H9 (cell line): ENCODE results near the gene LEF1. TPM values are rescaled to one million over a fixed set of nuclear protein-coding genes. Genes with fewer than 3 reads are reported as not detected.

Source experiments
- DNase-seq: peaks from one replicate; pipeline ENCODE4 v3.0.0-alpha.2; 2017
- H2AFZ ChIP-seq: one replicate; pipeline ENCODE4 v1.6.1; 2013; ENCODE audit warnings: mild to moderate bottlenecking, low read length, control low read depth, moderate library complexity
- H2AK5ac ChIP-seq: 2 replicates; pipeline ENCODE4 v1.6.1; 2013; ENCODE audit warnings: low read length, control low read depth, mixed read lengths; ENCODE audit not compliant: insufficient read length
- H2BK120ac ChIP-seq: one replicate; pipeline ENCODE4 v1.6.1; 2013; ENCODE audit warnings: low read depth, mild to moderate bottlenecking, low read length, control low read depth, inconsistent platforms; ENCODE audit not compliant: poor library complexity, severe bottlenecking
- H2BK12ac ChIP-seq: 2 replicates; pipeline ENCODE4 v1.6.1; 2013; ENCODE audit warnings: low read length, control low read depth, mixed read lengths, low read depth; ENCODE audit not compliant: insufficient read length
- H2BK15ac ChIP-seq: 2 replicates; pipeline ENCODE4 v1.6.1; 2013; ENCODE audit warnings: low read depth, low read length, control low read depth
- H2BK20ac ChIP-seq: one replicate; pipeline ENCODE4 v1.6.1; 2013; ENCODE audit warnings: low read depth, mild to moderate bottlenecking, low read length, control low read depth, inconsistent platforms; ENCODE audit not compliant: poor library complexity, severe bottlenecking
- H2BK5ac ChIP-seq: 2 replicates; pipeline ENCODE4 v1.6.1; 2013; ENCODE audit warnings: low read length, control low read depth, mixed read lengths; ENCODE audit not compliant: insufficient read length
- H3K14ac ChIP-seq: 2 replicates; pipeline ENCODE4 v1.6.1; 2013; ENCODE audit warnings: low read length, control low read depth; ENCODE audit not compliant: insufficient read depth
- H3K18ac ChIP-seq: 2 replicates; pipeline ENCODE4 v1.6.1; 2013; ENCODE audit warnings: low read depth, mild to moderate bottlenecking, mixed read lengths, low read length, control low read depth; ENCODE audit not compliant: insufficient read length
- H3K23ac ChIP-seq: 2 replicates; pipeline ENCODE4 v1.6.1; 2013; ENCODE audit warnings: low read length, control low read depth, mixed read lengths, low read depth; ENCODE audit not compliant: insufficient read length
- H3K23me2 ChIP-seq: 2 replicates; pipeline ENCODE4 v1.6.1; 2013; ENCODE audit warnings: low read depth, mild to moderate bottlenecking, mixed read lengths, low read length, control low read depth; ENCODE audit not compliant: insufficient read length, poor library complexity, severe bottlenecking
- H3K27ac ChIP-seq: 2 replicates; pipeline ENCODE4 v1.5.1; 2013; ENCODE audit warnings: low read length, control low read depth, mixed read lengths, low read depth; ENCODE audit not compliant: insufficient read length
- H3K27me3 ChIP-seq: 2 replicates; pipeline ENCODE4 v1.6.1; 2013; ENCODE audit warnings: low read length, control low read depth, inconsistent platforms; ENCODE audit not compliant: insufficient read depth
- H3K4ac ChIP-seq: 2 replicates; pipeline ENCODE4 v1.6.1; 2013; ENCODE audit warnings: low read depth, mild to moderate bottlenecking, control low read depth, inconsistent platforms, low read length, moderate library complexity
- H3K4me1 ChIP-seq: 2 replicates; pipeline ENCODE4 v1.6.1; 2013; ENCODE audit warnings: low read length, control low read depth, inconsistent platforms; ENCODE audit not compliant: insufficient read depth
- H3K4me2 ChIP-seq: 2 replicates; pipeline ENCODE4 v1.6.1; 2013; ENCODE audit warnings: low read length, control low read depth, mixed read lengths; ENCODE audit not compliant: insufficient read length, insufficient read depth
- H3K56ac ChIP-seq: 2 replicates; pipeline ENCODE4 v1.6.1; 2013; ENCODE audit warnings: low read depth, mild to moderate bottlenecking, mixed read lengths, low read length, control low read depth; ENCODE audit not compliant: insufficient read length
- H3K79me1 ChIP-seq: 2 replicates; pipeline ENCODE4 v1.6.1; 2013; ENCODE audit warnings: low read depth, mild to moderate bottlenecking, moderate library complexity, low read length, control low read depth, inconsistent platforms; ENCODE audit not compliant: insufficient read depth, poor library complexity, severe bottlenecking
- H3K79me2 ChIP-seq: 2 replicates; pipeline ENCODE4 v1.6.1; 2013; ENCODE audit warnings: low read length, control low read depth, inconsistent platforms; ENCODE audit not compliant: insufficient read depth
- H3K9ac ChIP-seq: 2 replicates; pipeline ENCODE4 v1.6.1; 2013; ENCODE audit warnings: low read length, control low read depth, mixed read lengths; ENCODE audit not compliant: insufficient read length; ENCODE audit errors: extremely low read depth
- H3K9me3 ChIP-seq: one replicate; pipeline ENCODE4 v1.6.1; 2013; ENCODE audit warnings: low read depth, low read length, inconsistent platforms; ENCODE audit not compliant: control insufficient read depth
- H3T11ph ChIP-seq: one replicate; pipeline ENCODE4 v1.6.1; 2013; ENCODE audit warnings: mild to moderate bottlenecking, low read length, control low read depth, inconsistent platforms
- H4K20me1 ChIP-seq: one replicate; pipeline ENCODE4 v1.6.1; 2013; ENCODE audit not compliant: control insufficient read depth, insufficient read length, insufficient read depth
- H4K5ac ChIP-seq: 2 replicates; pipeline ENCODE4 v1.6.1; 2013; ENCODE audit warnings: low read depth, mild to moderate bottlenecking, mixed read lengths, low read length, control low read depth; ENCODE audit not compliant: insufficient read length
- H4K8ac ChIP-seq: replicated peaks from 2 replicates; pipeline ENCODE4 v1.6.1; 2013; ENCODE audit warnings: low read length, control low read depth, mixed read lengths, low read depth; ENCODE audit not compliant: insufficient read length
- H4K91ac ChIP-seq: 2 replicates; pipeline ENCODE4 v1.6.1; 2013; ENCODE audit warnings: low read depth, mild to moderate bottlenecking, moderate library complexity, mixed read lengths, low read length, control low read depth; ENCODE audit not compliant: insufficient read length
- H3K27ac Mint-ChIP-seq, 3 experiments: 2 replicates in 2 of 3; 3 replicates in 1 of 3; pipeline ENCODE4 v1.8.0; 2020 to 2021; ENCODE audit warnings: mixed read lengths in 3 of 3, mild to moderate bottlenecking in 1 of 3, moderate library complexity in 1 of 3
- H3K27me3 Mint-ChIP-seq: 2 replicates; pipeline ENCODE4 v1.8.0; 2021; ENCODE audit warnings: low read depth, mild to moderate bottlenecking, moderate library complexity, mixed read lengths
- H3K36me3 Mint-ChIP-seq, 3 experiments: 2 replicates in 2 of 3; 3 replicates in 1 of 3; pipeline ENCODE4 v1.8.0; 2020 to 2021; ENCODE audit warnings: low read depth in 3 of 3, mixed read lengths in 3 of 3; ENCODE audit not compliant: insufficient read depth in 1 of 3
- H3K4me1 Mint-ChIP-seq, 2 experiments: 2 replicates each; pipeline ENCODE4 v1.8.0; 2020; ENCODE audit warnings: mixed read lengths in 2 of 2
- H3K4me3 Mint-ChIP-seq, 2 experiments: 2 replicates in 1 of 2; 3 replicates in 1 of 2; pipeline ENCODE4 v1.8.0; 2020 to 2021; ENCODE audit warnings: mild to moderate bottlenecking in 2 of 2, mixed read lengths in 2 of 2, moderate library complexity in 1 of 2
- H3K9me3 Mint-ChIP-seq, 2 experiments: 2 replicates in 1 of 2; 3 replicates in 1 of 2; pipeline ENCODE4 v1.8.0; 2020; ENCODE audit warnings: mild to moderate bottlenecking in 2 of 2, mixed read lengths in 2 of 2, moderate library complexity in 1 of 2
- WGBS: extraction: QIAGEN DNeasy Blood & Tissue Kit; methylation state at CpG from one replicate; pipeline ENCODE4 v1.1.7; 2013; ENCODE audit warnings: missing lambda C conversion rate, low lambda C conversion rate, mixed read lengths; ENCODE audit not compliant: insufficient read length; ENCODE audit errors: extremely low coverage; 5-methylcytosine and 5-hydroxymethylcytosine counted together
- total RNA-seq: library from RNA; stranded (reverse); gene quantifications from 2 replicates; pipeline ENCODE4 v1.2.1, GENCODE V29; 2021
- TF ChIP-seq, protein P1 (sequence below): fragments of 200-600 bp; sonication (generic); conservative IDR thresholded peaks from 3 replicates; pipeline ENCODE4 v1.8.0; 2021; ENCODE audit warnings: antibody characterized with exemption, mild to moderate bottlenecking

LEF1 gene
- total RNA-seq, 1 experiment from 2014 or later = 2.5 TPM

DNA sequence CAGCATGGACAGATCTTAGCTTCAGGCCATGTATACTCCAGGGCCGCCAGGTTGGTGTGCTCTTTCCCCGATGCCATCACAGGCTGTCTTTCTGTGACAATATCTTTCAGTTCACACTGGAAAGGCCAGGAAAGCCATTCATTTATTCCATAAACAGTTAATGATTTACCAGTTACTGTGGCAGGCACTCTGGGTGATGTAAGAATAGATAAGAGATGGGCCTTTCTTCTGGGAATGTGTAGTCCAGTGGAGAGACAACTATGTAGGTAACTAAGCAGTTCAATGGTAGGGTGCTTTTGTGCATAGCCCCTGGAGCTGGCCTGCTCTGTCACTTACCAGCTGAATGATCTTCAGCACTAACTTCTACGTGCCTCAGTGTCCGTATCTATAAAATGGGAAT lies 46.3 kb upstream of the LEF1 start:
- H3K79me2 ChIP-seq = no peaks in the 10 kb centered on the region
- H3K4me1 ChIP-seq = no peaks in the 10 kb centered on the region
- H4K8ac ChIP-seq = no peak overlapping the region
- no peak overlapping the region for H3K4me2 ChIP-seq
- H3K9ac ChIP-seq = no peak overlapping the region
- no peak overlapping the region for H2BK20ac ChIP-seq
- peaks cover 10% of the 10 kb centered on the region for H3K27me3 Mint-ChIP-seq
- H2BK120ac ChIP-seq = no peak overlapping the region
- TF ChIP-seq, protein P1, sequence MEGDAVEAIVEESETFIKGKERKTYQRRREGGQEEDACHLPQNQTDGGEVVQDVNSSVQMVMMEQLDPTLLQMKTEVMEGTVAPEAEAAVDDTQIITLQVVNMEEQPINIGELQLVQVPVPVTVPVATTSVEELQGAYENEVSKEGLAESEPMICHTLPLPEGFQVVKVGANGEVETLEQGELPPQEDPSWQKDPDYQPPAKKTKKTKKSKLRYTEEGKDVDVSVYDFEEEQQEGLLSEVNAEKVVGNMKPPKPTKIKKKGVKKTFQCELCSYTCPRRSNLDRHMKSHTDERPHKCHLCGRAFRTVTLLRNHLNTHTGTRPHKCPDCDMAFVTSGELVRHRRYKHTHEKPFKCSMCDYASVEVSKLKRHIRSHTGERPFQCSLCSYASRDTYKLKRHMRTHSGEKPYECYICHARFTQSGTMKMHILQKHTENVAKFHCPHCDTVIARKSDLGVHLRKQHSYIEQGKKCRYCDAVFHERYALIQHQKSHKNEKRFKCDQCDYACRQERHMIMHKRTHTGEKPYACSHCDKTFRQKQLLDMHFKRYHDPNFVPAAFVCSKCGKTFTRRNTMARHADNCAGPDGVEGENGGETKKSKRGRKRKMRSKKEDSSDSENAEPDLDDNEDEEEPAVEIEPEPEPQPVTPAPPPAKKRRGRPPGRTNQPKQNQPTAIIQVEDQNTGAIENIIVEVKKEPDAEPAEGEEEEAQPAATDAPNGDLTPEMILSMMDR = no peak
- no peak overlapping the region for H3K56ac ChIP-seq
- no peak overlapping the region for H3K4me3 Mint-ChIP-seq
- no peaks in the 10 kb centered on the region for H4K20me1 ChIP-seq
- no peak overlapping the region for H2AFZ ChIP-seq
- H3K23ac ChIP-seq = no peak overlapping the region
- WGBS = no CpG with 5 or more reads among the region's 4 CpGs
- H3T11ph ChIP-seq = no peak overlapping the region
- H3K79me1 ChIP-seq = no peaks in the 10 kb centered on the region
- peaks cover 0 to 4% (median 0%) of the 10 kb centered on the region in 3 experiments; a peak in 1 of 7 replicates for H3K36me3 Mint-ChIP-seq
- no peak for DNase-seq
- no peak overlapping the region for H3K18ac ChIP-seq
- H2BK15ac ChIP-seq = no peak overlapping the region
- no peak overlapping the region for H2BK5ac ChIP-seq
- no peak overlapping the region for H3K27ac Mint-ChIP-seq
- H3K4me1 Mint-ChIP-seq = peaks cover 0 to 2% of the 10 kb centered on the region in 2 experiments; a peak in 1 of 4 replicates
- peaks cover 0 to 5% of the 10 kb centered on the region in 2 experiments; a peak in 3 of 5 replicates for H3K9me3 Mint-ChIP-seq
- no peaks in the 10 kb centered on the region; the same call in 1 of the 2 replicates for H3K27me3 ChIP-seq
- no peaks in the 10 kb centered on the region for H3K9me3 ChIP-seq
- H2BK12ac ChIP-seq = no peak overlapping the region
- H4K91ac ChIP-seq = no peak overlapping the region
- no peak overlapping the region for H3K27ac ChIP-seq
- no peak overlapping the region for H3K14ac ChIP-seq
- H3K23me2 ChIP-seq = no peaks in the 10 kb centered on the region
- no peak overlapping the region for H3K4ac ChIP-seq
- no peak overlapping the region for H4K5ac ChIP-seq
- H2AK5ac ChIP-seq = no peak overlapping the region
